ENCODE measurements around the gene PRKAG2.
A peak's percentile ranks its signal among the peaks of the same experiment; 100 is the strongest.

The PRKAG2 gene

GRCh38 chr7:151744656-151745638 lies 132.0 kb downstream of the PRKAG2 start:
- Mint-ChIP-seq H3K27me3 (no peaks in the 10 kb centered on the region), H3K9me3 (no peaks in the 10 kb centered on the region), H3K27ac (no peak overlapping the region), H3K36me3 (peaks cover 4 to 10% of the 10 kb centered on the region in 2 donors), H3K4me1 (peaks cover 10 to 26% of the 10 kb centered on the region in 2 donors), H3K4me3 (no peak overlapping the region)
- ATAC-seq (replicated peaks): peak in 1 of 2 donors; percentile 47
- DNase-seq: no peak

- no peak overlapping the region for H3K4me3 Mint-ChIP-seq
- peaks cover 4 to 10% of the 10 kb centered on the region in 2 donors for H3K36me3 Mint-ChIP-seq
- peaks cover 10 to 26% of the 10 kb centered on the region in 2 donors for H3K4me1 Mint-ChIP-seq
- H3K27me3 Mint-ChIP-seq: no peaks in the 10 kb centered on the region
- DNase-seq: no peak
- H3K27ac Mint-ChIP-seq: no peak overlapping the region
- no peak for ATAC-seq (replicated peaks)
- H3K9me3 Mint-ChIP-seq: peaks cover 0 to under 1% of the 10 kb centered on the region in 2 donors
These were observed 132.8 kb downstream of the PRKAG2 start for GRCh38 chr7:151744051-151744580.

GRCh38 chr7:151743481-151743983 lies 133.4 kb downstream of the PRKAG2 start:
- ATAC-seq (replicated peaks) (no peak), DNase-seq (no peak)
- no peak overlapping the region for H3K27ac Mint-ChIP-seq
- peak overlapping the region in 1 of 2 donors; percentile 54 for H3K4me3 Mint-ChIP-seq
- H3K4me1 Mint-ChIP-seq: peaks cover 10 to 26% of the 10 kb centered on the region in 2 donors
- peaks cover 0 to 1% of the 10 kb centered on the region in 2 donors for H3K9me3 Mint-ChIP-seq
- H3K36me3 Mint-ChIP-seq: peaks cover 7 to 9% of the 10 kb centered on the region in 2 donors
- no peaks in the 10 kb centered on the region for H3K27me3 Mint-ChIP-seq

GRCh38 chr7:151742713-151743480 lies 134.0 kb downstream of the PRKAG2 start:
- peak overlapping the region; percentile 16 to 54 for H3K4me3 Mint-ChIP-seq
- H3K27ac Mint-ChIP-seq: peak overlapping the region; percentile 38
- peaks cover 0 to 1% of the 10 kb centered on the region in 2 donors for H3K9me3 Mint-ChIP-seq
- H3K27me3 Mint-ChIP-seq: no peaks in the 10 kb centered on the region
- DNase-seq (peak; percentile 13), ATAC-seq (replicated peaks) (peak; percentile 70 to 73)
- peaks cover 7 to 9% of the 10 kb centered on the region in 2 donors for H3K36me3 Mint-ChIP-seq
- H3K4me1 Mint-ChIP-seq: peaks cover 10 to 26% of the 10 kb centered on the region in 2 donors

GRCh38 chr7:151741585-151741984 lies 135.3 kb downstream of the PRKAG2 start:
- Mint-ChIP-seq H3K4me1 (peaks cover 13 to 27% of the 10 kb centered on the region in 2 donors), H3K4me3 (no peak overlapping the region), H3K9me3 (peaks cover 0 to 1% of the 10 kb centered on the region in 2 donors), H3K27ac (no peak overlapping the region), H3K36me3 (peaks cover 7 to 9% of the 10 kb centered on the region in 2 donors), H3K27me3 (no peaks in the 10 kb centered on the region)
- ATAC-seq (replicated peaks) (no peak), DNase-seq (no peak)

GRCh38 chr7:151740081-151740851 lies 136.6 kb downstream of the PRKAG2 start:
- no peak for DNase-seq
- Mint-ChIP-seq H3K4me3 (no peak overlapping the region), H3K27me3 (no peaks in the 10 kb centered on the region), H3K36me3 (peaks cover 7 to 9% of the 10 kb centered on the region in 2 donors), H3K27ac (peak overlapping the region; percentile 86), H3K9me3 (peaks cover 0 to 1% of the 10 kb centered on the region in 2 donors), H3K4me1 (peaks cover 18 to 38% of the 10 kb centered on the region in 2 donors)
- ATAC-seq (replicated peaks): no peak

GRCh38 chr7:151738925-151739324 lies 138.0 kb downstream of the PRKAG2 start:
- peaks cover 0 to 1% of the 10 kb centered on the region in 2 donors for H3K9me3 Mint-ChIP-seq

GRCh38 chr7:151736403-151736909 lies 140.5 kb downstream of the PRKAG2 start:
- ATAC-seq (replicated peaks): peak in 1 of 2 donors; percentile 63
- H3K9me3 Mint-ChIP-seq: peaks cover 0 to 1% of the 10 kb centered on the region in 2 donors
- no peak overlapping the region for H3K27ac Mint-ChIP-seq
- DNase-seq: no peak
- peaks cover 12 to 18% of the 10 kb centered on the region in 2 donors for H3K4me1 Mint-ChIP-seq
- peaks cover 7 to 9% of the 10 kb centered on the region in 2 donors for H3K36me3 Mint-ChIP-seq
- no peaks in the 10 kb centered on the region for H3K27me3 Mint-ChIP-seq
- no peak overlapping the region for H3K4me3 Mint-ChIP-seq

More at GRCh38 chr7:151738925-151739324, 138.0 kb downstream of the PRKAG2 start:
- Mint-ChIP-seq H3K27me3 (no peaks in the 10 kb centered on the region), H3K27ac (no peak overlapping the region), H3K4me1 (peaks cover 22 to 33% of the 10 kb centered on the region in 2 donors), H3K36me3 (peaks cover 7 to 9% of the 10 kb centered on the region in 2 donors), H3K4me3 (no peak overlapping the region)
- ATAC-seq (replicated peaks): no peak
- DNase-seq: no peak

- DNase-seq (no peak), ATAC-seq (replicated peaks) (no peak)
- H3K4me3 Mint-ChIP-seq: no peak overlapping the region
- peaks cover 12 to 18% of the 10 kb centered on the region in 2 donors for H3K4me1 Mint-ChIP-seq
- H3K36me3 Mint-ChIP-seq: peaks cover 7 to 9% of the 10 kb centered on the region in 2 donors
- H3K27me3 Mint-ChIP-seq: no peaks in the 10 kb centered on the region
- peaks cover 0 to 1% of the 10 kb centered on the region in 2 donors for H3K9me3 Mint-ChIP-seq
- no peak overlapping the region for H3K27ac Mint-ChIP-seq
These were observed 141.0 kb downstream of the PRKAG2 start for GRCh38 chr7:151735851-151736402.

- H3K9me3 Mint-ChIP-seq: peaks cover 0 to 1% of the 10 kb centered on the region in 2 donors
- H3K4me1 Mint-ChIP-seq: peaks cover 12 to 18% of the 10 kb centered on the region in 2 donors
- H3K27me3 Mint-ChIP-seq: no peaks in the 10 kb centered on the region
- DNase-seq (no peak), ATAC-seq (replicated peaks) (peak; percentile 50 to 63)
- no peak overlapping the region for H3K4me3 Mint-ChIP-seq
- H3K36me3 Mint-ChIP-seq: peaks cover 5 to 6% of the 10 kb centered on the region in 2 donors
- no peak overlapping the region for H3K27ac Mint-ChIP-seq
These were observed 141.6 kb downstream of the PRKAG2 start for GRCh38 chr7:151735186-151735850.

- Mint-ChIP-seq H3K36me3 (no peaks in the 10 kb centered on the region), H3K4me1 (peaks cover 18 to 27% of the 10 kb centered on the region in 2 donors), H3K27me3 (no peaks in the 10 kb centered on the region), H3K27ac (no peak overlapping the region), H3K4me3 (no peak overlapping the region), H3K9me3 (no peaks in the 10 kb centered on the region)
- no peak for ATAC-seq (replicated peaks)
- no peak for DNase-seq
These were observed 143.9 kb downstream of the PRKAG2 start for GRCh38 chr7:151732834-151733592.

GRCh38 chr7:151732292-151732691 lies 144.6 kb downstream of the PRKAG2 start:
- no peaks in the 10 kb centered on the region for H3K27me3 Mint-ChIP-seq
- no peak for ATAC-seq (replicated peaks)
- H3K4me1 Mint-ChIP-seq: peaks cover 16 to 34% of the 10 kb centered on the region in 2 donors

More at GRCh38 chr7:151732292-151732691, 144.6 kb downstream of the PRKAG2 start:
- H3K4me3 Mint-ChIP-seq: no peak overlapping the region
- no peak overlapping the region for H3K27ac Mint-ChIP-seq
- no peaks in the 10 kb centered on the region for H3K36me3 Mint-ChIP-seq
- H3K9me3 Mint-ChIP-seq: no peaks in the 10 kb centered on the region
- no peak for DNase-seq

Data from stimulated activated naive B cell treated with anti-CD40 and anti-IgM and Interleukin-4, amounts not matched to agents 10 μg/mL and 1 μg/mL and 100 μg/mL, for 72 hours (primary cell).